GM12864 (cell line): ENCODE data around the gene GTPBP2.
"Not testable (repeated sequence)": the region's sequence is repeated elsewhere in the genome, so short reads cannot be mapped to it uniquely, and the experiment has no call there.

Experiments used
- DNase-seq: peaks from one replicate; pipeline ENCODE4 v3.0.0-alpha.2; 2011; ENCODE audit warnings: low read depth
- H3K4me3 ChIP-seq: 2 replicates; pipeline ENCODE4 v1.5.1; 2011; ENCODE audit warnings: mild to moderate bottlenecking, low read depth, low read length, control low read depth
- CTCF ChIP-seq: IDR thresholded peaks from 2 replicates; pipeline ENCODE4 v1.5.1; 2011; ENCODE audit warnings: low read depth, mild to moderate bottlenecking, moderate library complexity, low read length, control low read depth, inconsistent platforms; ENCODE audit errors: missing control alignments

GTPBP2 gene

GRCh38 chr6:43636308-43636659 lies 7.2 kb upstream of the GTPBP2 start:
- H3K4me3 ChIP-seq, result peak overlapping the region; percentile 72
- no peak for DNase-seq
- TF ChIP-seq CTCF, result no peak

GRCh38 chr6:43635387-43636307 lies 6.6 kb upstream of the GTPBP2 start, which contains the start of gene MAD2L1BP:
Gene MAD2L1BP, plus strand, starts transcription at chr6:43635840. Its CDS starts 36 bp downstream, at chr6:43635876.
- no peak for TF ChIP-seq CTCF
- H3K4me3 ChIP-seq, result peak within 1 kb of the TSS; percentile 72
- DNase-seq, result no peak

- no peak overlapping the region for H3K4me3 ChIP-seq
- no peak for TF ChIP-seq CTCF
- DNase-seq, result no peak
Observed at GRCh38 chr6:43634702-43635303, 5.7 kb upstream of the GTPBP2 start.

GRCh38 chr6:43633002-43633401 lies 3.9 kb upstream of the GTPBP2 start:
- not testable (repeated sequence) for DNase-seq, H3K4me3 ChIP-seq

- H3K4me3 ChIP-seq, result no peak overlapping the region
- DNase-seq, result no peak
- TF ChIP-seq CTCF, result no peak
Observed at GRCh38 chr6:43630980-43631619, 2.0 kb upstream of the GTPBP2 start.

GRCh38 chr6:43629505-43630300 lies 639 bp upstream of the GTPBP2 start:
- DNase-seq, result peak; percentile 94
- no peak for TF ChIP-seq CTCF
- H3K4me3 ChIP-seq, result peak overlapping the region; percentile 95
